AG04449 (cell line): ENCODE results near the gene CTSZ.

Experiments used
- CTCF ChIA-PET: fragments of 350-600 bp; formaldehyde crosslinking; extraction: SDS; loops from one replicate; lab custom pipeline; 2021; ENCODE audit warnings: antibody characterized with exemption; lab: Yijun Ruan, JAX
- POLR2A ChIA-PET: fragments of 400-600, 350-600 bp; formaldehyde crosslinking; extraction: SDS; loops from one replicate; lab custom pipeline; 2020; ENCODE audit warnings: antibody characterized with exemption, inconsistent platforms; lab: Yijun Ruan, JAX
- DNase-seq: peaks from one replicate; pipeline ENCODE4 v3.0.0-alpha.2; 2010; ENCODE audit warnings: low read depth, low spot score
- H3K4me3 ChIP-seq: 2 replicates; pipeline ENCODE4 v1.5.1; 2011; ENCODE audit warnings: low read depth, mild to moderate bottlenecking, control low read depth, low read length
- TF ChIP-seq, protein P1 (sequence below): IDR thresholded peaks from one replicate; pipeline ENCODE4 v1.5.1; 2011; ENCODE audit warnings: mild to moderate bottlenecking, moderate library complexity, low read length, control low read depth, inconsistent platforms; ENCODE audit not compliant: insufficient read depth; ENCODE audit errors: missing control alignments

Gene CTSZ

DNA sequence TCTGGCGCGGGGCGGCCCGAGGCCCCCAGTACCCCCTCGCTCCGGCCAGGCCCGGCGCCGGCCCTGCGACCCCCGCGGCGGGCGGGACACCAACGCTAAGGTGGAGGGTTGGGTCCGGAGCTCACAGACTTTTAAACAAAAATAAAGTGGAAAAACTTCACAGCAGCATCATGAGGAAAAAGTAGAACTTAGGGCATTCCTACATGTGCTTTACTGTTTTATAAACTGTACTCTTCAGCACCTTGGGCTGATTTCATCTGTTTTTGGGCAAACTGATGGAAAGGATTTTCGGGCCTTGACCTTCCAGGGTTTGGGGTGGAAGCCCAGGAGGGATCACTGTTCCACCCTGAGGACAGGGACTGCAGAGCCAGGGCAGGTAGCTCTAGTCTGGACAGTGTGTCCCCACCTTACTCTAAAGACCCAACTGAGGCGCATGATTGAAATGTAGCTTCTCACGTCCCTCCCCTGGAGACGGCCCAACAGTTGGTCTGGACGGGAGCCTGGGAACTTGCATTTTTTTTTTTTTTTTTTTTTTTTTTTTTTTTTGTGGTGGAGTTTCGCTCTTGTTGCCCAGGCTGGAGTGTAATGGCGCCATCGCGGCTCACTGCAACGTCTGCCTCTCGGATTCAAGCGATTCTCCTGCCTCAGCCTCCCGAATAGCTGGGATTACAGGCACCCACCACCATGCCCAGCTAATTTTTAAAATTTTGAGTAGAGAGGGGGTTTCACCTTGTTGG is 25.3 kb downstream of the CTSZ start:
- peak overlapping the region; percentile 74 for H3K4me3 ChIP-seq
- ChIA-PET POLR2A (interaction anchor here (0.9 to 1.0 kb wide), 2 partner anchors 11 to 92 kb away, joined by 3 read pairs; no protein-coding TSS in a partner anchor), CTCF (interaction anchor here (0.9 to 3.0 kb wide), 3 partner anchors 105 to 114 kb away, joined by 3 to 13 read pairs (median 3); no protein-coding TSS in a partner anchor)
- DNase-seq, result no peak
- TF ChIP-seq, protein P1, sequence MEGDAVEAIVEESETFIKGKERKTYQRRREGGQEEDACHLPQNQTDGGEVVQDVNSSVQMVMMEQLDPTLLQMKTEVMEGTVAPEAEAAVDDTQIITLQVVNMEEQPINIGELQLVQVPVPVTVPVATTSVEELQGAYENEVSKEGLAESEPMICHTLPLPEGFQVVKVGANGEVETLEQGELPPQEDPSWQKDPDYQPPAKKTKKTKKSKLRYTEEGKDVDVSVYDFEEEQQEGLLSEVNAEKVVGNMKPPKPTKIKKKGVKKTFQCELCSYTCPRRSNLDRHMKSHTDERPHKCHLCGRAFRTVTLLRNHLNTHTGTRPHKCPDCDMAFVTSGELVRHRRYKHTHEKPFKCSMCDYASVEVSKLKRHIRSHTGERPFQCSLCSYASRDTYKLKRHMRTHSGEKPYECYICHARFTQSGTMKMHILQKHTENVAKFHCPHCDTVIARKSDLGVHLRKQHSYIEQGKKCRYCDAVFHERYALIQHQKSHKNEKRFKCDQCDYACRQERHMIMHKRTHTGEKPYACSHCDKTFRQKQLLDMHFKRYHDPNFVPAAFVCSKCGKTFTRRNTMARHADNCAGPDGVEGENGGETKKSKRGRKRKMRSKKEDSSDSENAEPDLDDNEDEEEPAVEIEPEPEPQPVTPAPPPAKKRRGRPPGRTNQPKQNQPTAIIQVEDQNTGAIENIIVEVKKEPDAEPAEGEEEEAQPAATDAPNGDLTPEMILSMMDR, result no peak

DNA sequence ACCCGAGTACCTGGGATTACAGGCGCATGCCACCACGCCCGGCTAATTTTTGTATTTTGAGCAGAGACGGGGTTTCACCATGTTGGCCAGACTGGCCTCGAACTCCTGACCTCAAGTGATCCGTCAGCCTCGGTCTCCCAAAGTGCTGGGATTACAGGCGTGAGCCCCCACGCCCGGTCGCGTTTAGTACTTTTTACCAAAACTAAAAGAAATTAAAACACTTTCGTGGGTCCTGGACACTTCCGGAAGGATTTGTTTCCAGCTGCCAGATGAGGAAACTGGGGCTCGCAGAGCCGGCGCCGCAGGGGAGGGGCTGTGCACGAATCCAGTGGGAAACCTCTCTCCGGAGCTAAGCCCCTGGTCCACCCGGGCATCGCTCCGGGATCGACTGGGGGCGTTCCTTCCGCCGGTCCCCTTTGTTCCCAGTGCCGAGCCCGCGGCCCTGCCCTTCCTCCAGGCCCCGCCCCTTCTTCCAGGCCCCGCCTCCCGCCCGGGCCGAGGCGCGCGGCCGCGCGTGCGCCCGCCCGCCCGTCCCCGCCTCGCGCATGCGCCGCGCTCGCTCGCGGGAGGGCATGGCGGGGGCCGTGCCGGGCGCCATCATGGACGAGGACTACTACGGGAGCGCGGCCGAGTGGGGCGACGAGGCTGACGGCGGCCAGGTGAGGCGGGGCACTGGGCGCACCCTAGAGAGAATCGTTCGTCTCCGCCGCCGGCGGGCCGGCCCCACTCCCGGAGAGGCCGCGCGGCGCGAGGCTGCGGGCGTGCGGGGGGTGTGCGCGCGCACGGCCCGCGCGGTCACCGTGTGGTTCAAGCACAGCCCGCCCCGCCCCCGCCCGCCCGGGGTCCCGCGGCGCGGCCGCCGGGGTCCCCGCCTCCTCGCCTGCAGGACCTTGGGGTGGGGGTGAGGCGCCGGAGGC is 26.1 kb downstream of the CTSZ start, which contains the start of gene NELFCD:
Gene NELFCD, plus strand, starts transcription at position 546 of the 917 bp plus-strand sequence. Its CDS starts 54 bp downstream, at position 600.
- ChIA-PET POLR2A (interaction anchor here (0.5 to 1.0 kb wide), 4 partner anchors 12 to 348 kb away, joined by 3 to 5 read pairs (median 3); no protein-coding TSS in a partner anchor), CTCF (interaction anchor here (1.0 to 3.0 kb wide), 2 partner anchors 111 to 113 kb away, joined by 3 to 13 read pairs; no protein-coding TSS in a partner anchor)
- peak within 1 kb of the TSS; percentile 74 for H3K4me3 ChIP-seq
- TF ChIP-seq, protein P1, result no peak
- no peak for DNase-seq

DNA sequence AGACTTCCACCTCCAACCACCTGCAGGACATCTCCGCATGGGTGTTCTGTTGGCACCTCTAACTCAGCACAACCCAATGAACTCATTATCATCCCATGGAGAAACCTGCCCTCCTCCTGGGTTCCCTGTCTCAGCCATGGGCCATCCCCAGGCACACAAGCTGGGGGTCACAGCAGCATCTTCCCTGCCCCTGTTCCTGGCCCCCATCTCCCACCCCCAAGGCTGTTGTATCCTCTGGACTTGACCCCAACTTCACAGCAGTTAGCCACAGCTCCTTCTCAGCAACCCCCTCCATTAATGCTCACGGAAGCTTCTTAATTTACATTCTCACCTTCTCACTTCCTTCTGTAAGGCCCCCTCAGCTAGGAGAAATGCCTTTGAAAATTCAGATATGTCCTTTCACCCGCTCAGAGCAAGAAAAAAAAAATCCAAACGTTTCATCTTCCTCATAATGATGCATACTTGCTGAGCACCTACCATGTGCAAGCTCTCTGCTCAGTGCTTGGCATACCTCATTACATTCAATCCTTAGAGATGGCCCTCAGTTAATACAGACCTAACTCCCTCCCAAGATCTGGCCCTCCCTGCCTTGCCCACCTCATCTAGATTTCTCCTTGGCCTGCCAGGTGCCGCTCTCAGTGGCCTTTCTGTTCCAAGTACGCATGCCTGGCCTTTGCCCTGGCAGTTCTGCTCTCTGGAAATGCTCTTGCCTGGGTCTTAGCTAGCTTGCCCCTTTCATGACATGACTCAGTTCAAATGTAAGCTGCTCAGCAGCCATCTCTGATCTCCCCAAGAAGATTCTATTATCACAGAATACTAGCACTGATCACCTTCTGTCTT is 28.5 kb downstream of the CTSZ start:
- TF ChIP-seq, protein P1, result no peak
- ChIA-PET CTCF (no interaction called here), POLR2A (no interaction called here)
- DNase-seq, result no peak
- no peak overlapping the region for H3K4me3 ChIP-seq

DNA sequence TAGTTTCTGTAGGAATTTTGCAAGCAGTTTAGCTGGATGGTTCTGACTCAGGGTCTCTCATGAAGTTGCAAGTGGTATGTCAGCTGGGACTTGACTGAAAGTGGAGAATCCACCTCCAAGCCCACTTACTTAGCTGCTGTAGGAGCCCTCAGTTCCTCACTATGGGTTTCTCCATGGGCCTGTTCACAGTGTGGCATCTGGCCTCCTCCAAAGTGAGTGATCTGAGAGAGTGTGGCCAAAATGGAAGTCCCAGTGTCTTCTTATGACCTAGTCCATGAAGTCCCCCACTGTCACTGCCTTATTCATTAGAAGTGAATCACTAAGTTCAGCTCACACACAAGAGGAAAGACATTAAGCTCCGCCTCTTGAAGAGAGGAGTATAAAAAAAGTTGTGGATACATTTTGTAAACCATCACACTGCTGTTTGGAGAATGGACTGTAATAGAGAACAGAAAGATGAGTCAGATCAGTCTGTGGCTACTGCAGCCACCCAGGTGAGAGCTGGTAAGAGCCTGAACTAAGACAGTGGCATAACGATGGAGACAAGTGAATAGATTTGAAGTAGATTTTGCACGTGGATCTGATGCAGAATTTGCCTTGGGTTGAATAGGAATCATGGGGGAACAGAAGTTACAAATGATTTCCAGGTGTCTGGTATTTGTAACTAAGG is 30.9 kb downstream of the CTSZ start:
- CTCF ChIA-PET, result interaction anchor here (0.6 kb wide), 1 partner anchor 106 kb away, joined by 3 read pairs; no protein-coding TSS in a partner anchor
- TF ChIP-seq, protein P1, result no peak
- DNase-seq, result no peak
- H3K4me3 ChIP-seq, result no peak overlapping the region
- POLR2A ChIA-PET, result interaction anchor here (0.5 kb wide), 1 partner anchor 79 kb away, joined by 3 read pairs; no protein-coding TSS in a partner anchor

DNA sequence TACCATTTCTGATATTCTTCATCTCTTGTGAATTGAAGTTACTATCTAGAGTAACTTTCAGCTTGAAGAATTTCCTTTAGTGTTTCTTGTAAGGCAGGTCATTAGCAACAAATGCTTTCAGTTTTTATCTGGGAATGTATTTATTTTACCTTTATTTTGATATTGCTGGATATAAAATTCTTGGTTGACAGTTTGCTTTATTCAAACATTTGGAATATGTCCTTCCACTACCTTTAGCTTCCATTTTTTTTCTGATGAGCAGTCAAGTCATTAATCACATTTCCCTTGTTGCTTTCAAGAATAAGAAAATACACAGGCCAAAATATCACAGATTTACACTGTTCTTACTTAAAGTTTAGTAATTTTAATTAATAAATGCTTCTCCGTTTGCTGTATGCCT is 31.7 kb downstream of the CTSZ start:
- ChIA-PET CTCF (no interaction called here), POLR2A (no interaction called here)
- no peak for DNase-seq
- no peak overlapping the region for H3K4me3 ChIP-seq
- TF ChIP-seq, protein P1, result no peak
